Measurements from ENCODE around the gene CD28. TPM values are rescaled to one million over a fixed set of nuclear protein-coding genes. Genes with fewer than 3 reads are reported as not detected.

Gene CD28
- 3.4 TPM for polyA plus RNA-seq (ENCODE audit: insufficient read length)

DNA sequence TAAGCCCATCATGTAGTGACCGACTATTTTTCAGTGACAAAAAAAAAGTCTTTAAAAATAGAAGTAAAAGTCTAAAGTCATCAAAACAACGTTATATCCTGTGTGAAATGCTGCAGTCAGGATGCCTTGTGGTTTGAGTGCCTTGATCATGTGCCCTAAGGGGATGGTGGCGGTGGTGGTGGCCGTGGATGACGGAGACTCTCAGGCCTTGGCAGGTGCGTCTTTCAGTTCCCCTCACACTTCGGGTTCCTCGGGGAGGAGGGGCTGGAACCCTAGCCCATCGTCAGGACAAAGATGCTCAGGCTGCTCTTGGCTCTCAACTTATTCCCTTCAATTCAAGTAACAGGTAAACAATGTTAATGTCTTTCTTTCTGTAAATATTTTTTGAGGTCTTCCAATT is at the start of gene CD28:
Gene CD28 (plus strand): TSS at position 237 of the 400 bp plus-strand sequence. CDS start 58 bp downstream, at position 295.
- DNase-seq (ENCODE audit: low read depth): no peak

DNA sequence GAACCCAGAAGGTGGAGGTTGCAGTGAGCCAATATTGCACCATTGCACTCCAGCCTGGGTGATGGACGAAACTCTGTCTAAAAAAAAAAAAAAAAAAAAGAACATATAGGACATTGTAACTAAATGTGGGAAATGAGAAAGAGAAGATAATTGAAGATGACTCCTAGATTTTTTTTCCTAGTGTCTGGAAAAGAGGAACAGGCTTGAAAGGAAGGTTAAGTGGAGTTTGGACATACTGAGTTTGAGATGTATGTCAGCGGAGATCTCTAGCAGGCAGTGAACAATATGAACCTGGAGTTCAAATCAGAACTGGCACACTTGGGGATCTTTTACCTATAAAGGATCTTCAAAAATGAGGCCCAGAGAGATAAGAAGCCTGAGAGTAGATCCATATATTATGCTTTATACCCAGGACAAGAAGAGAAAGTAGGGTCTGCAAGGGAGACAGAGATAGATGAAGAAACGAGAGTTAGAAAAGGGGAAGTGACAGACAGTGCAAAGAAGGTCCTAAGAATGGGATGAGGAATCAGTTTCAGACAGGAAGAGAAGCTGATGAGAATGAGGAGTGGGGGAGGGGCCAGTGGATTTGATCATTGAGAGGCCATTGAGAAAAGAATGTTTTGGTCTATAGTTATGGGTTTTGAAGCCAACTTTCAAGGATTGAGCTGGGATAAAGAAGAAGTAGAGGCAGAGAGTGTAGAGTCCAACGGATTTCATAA is 46.9 kb upstream of the CD28 start:
- no peak for DNase-seq (ENCODE audit: low read depth)

DNA sequence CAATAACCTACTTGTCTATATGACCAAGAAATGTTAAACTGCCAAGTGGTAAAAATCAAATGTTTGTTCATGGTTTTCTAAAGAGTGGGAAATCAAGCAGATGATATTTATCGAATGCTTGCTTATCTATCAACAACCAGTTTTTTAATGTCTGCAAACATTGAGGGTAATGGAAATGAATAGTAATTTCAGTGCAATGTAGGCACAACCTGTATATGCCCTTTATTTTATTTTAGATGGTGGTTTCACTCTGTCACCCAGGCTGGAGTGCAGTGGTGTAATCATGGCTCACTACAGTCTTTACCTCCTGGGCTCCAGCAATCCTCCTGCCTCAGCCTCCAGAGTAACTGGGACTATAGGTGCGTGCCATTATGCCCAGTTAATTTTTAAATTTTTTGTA is 46.0 kb upstream of the CD28 start:
- no peak for DNase-seq (ENCODE audit: low read depth)

DNA sequence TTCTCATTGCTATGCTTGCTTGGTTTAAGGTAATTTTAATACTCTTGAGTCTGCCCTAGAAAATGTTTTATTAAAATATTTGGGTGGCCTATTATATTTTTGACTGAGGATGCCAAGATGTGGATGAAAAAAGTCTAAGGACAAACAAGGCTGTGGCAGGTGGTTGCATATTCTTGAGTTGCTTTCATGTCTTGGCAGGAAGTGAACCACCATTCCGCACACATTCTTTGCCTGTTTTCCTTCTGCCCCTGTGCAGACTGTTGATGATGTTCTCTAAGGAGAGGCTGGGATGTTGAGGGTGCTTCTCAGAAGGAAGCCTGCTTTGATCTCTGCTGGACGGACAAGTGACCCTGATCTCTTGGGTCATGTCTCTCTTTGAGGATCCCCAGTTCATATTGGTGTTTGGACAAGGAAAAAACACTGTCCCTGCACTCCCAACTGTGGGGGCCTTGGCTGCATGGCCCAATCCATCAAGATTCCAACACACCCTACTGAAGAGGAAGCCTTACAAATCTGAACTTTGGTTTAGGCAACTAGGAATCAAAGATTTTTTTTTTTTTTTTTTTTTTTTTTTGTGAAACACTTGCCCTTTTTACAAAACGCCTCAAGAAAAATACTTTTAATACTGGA is 45.0 kb upstream of the CD28 start:
- DNase-seq (ENCODE audit: low read depth): no peak

DNA sequence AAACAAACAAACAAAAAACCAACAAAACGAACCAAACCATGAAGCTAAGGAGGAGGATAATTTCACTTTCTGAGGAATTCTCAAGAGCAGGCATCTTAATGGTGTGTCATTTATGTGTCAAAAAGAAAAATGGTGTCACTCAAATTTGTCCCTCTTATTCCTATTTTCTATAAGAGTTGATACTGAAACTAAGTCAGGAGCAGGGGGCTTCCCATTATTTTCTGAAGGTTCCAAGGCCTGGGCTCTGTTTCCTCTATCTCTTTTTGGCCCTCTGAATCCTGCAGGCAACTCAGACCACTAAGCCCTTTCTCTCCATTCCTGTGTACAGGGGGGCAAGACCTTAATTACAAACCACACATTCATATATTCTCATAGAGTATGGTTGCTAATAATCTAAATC is 44.0 kb upstream of the CD28 start:
- no peak for DNase-seq (ENCODE audit: low read depth)

DNA sequence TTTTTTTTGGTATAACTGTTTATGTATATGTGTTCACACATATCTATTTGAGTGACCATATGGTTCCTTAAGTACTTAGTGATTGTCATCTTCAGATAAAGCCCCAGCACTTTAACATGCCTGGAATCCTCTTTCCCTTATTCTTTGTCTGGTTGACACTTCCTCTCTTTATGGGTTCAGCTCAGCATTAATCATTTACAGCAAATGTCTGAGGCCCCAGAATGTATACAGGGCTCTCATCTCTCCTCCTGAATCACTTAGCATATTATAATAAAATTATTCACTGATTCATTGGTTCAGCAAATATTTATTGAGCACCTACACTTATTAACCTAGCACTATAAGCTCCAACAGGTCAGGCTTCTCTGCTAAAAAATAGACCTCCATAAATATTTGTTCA is 43.5 kb upstream of the CD28 start:
- no peak for DNase-seq (ENCODE audit: low read depth)

DNA sequence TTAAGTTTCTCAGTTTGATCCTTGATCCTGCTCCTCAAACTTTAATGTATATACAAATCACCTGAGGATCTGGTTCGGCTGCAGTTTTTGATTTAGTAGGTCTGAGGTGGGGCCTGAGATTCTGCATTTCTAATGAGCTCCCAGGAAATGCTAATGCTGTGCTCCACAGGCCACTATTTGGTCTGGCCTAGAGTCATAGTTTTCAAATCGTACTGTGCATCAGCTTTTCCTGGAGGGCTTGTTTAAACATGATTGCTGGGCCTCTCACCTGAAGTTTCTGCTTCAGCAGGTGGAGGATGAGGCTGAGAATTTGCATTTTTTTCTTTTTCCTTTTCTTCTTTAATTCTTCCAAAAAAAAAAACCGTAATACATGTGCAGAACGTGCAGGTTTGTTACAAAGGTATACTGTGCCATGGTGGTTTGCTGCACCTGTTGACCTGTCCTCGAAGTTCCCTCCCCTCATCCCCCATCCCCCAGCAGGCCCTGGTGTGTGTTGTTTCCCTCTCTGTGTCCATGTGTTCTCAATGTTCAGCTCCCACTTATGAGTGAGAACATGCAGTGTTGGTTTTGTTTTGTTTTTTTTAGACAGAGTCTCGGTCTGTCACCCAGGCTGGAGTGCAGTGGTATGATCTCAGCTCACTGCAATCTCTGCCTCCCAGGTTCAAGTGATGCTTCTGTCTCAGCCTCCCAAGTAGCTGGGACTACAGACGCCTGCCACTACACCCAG is 42.2 kb upstream of the CD28 start:
- DNase-seq (ENCODE audit: low read depth): no peak

DNA sequence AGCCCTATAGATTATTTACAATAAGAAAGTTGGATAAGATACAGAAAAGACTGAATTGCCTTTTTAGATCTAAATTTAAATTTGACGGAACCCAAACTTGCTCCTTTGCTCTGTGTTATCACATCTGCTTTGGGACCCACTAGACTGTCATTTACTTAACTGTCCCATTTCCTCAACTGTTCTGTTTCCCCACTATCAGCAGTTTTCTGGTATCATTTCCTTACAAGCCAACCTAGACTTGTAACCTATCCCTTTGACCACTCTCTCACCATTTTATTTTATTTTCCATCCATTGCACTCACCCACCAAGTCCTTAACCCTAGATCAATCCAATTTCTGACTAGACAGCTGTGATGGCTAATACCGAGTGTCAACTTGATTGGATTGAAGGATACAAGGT is 38.6 kb upstream of the CD28 start:
- DNase-seq (ENCODE audit: low read depth): no peak

DNA sequence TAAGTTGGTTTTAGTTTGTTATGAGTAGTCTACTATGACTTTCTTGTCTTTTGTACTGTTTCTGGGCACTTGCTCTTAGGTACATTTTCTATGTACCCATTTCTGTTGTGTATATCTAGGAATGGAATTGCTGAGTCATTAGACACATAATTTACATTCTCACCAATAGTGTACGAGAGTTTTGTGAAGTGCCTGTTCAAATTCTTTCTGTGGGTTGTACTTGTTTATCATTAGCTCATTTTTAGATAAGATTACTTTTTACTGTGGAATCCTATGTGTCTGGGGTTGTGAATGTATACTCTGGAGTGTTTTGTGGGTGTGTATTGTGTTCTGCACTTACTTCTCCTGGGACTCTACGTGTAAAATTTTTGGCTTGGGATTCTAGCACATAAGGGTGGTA is 36.6 kb upstream of the CD28 start:
- no peak for DNase-seq (ENCODE audit: low read depth)

DNA sequence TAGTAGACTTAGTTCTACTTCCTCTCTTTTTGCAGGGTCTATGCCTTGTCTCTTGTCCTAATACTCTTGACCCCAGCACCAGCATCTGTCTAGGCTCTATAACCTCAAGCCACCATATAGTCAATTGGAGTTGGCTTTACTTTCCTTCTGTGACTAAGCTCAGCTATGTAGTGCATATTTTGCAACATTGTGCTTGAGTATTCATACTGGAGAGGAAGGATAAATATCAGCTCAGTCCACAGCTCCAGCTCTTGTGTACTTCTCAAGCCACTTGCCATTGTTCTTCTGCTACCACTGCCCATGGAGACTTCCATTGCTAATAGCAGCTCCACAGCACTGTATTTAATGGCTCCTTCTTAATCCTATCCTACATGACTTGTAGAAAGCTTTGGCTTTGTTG is 35.5 kb upstream of the CD28 start:
- no peak for DNase-seq (ENCODE audit: low read depth)

DNA sequence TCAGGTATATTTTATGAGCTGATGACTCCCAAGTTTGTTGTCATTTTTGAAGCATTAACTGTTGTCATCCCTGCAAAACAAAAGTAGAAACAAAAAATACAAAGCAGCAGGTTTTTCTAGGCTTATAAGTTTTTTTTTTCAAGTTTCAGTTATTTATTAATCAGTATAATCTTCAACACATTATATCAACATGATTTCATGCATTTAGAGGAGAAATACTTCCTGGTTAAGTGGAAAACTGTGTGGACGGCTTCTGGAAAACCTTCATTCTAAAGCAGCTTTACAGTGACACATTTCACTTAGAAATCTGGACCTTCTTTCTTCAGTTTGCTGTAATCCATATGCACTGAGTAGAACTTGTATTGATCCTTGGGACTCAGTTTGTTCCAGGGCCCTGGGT is 34.6 kb upstream of the CD28 start:
- DNase-seq (ENCODE audit: low read depth): no peak

DNA sequence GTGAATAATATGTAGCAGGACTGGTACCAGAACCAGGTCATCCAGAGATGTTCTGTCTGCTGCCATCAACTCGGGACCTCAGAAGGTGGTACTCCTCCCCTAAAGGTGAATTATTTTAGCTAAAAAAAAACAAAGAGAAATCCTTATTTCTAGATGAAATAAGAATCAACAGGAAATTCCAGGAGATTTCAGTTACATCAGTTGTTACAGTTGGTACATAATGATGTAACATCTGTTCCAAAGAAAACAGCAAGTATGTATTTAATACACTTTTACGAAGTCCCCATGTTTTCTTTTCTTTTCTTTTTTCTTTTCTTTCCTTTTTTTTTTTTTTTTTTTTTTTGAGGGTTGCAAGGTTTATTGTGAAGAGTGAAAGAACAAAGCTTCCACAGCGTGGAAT is 33.6 kb upstream of the CD28 start:
- DNase-seq (ENCODE audit: low read depth): no peak

DNA sequence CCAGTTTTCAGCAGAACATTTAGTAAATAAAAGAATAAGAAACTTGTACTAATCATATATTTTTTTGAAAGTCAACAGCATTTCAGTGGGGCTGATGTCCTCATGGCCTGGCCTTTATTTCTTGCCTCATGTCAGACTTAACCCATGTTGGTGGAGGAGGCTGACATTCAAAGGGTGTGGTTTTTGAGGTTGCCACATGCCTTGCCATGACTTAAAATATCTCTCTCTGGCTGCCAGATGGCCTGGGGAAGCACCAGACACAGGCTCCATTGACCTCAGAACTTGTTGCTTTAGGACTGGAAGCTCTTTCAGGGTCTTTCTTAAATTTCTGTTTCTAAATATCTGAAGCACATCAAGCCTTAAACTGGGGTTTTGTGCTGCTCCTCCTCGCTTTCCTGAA is 32.5 kb upstream of the CD28 start:
- no peak for DNase-seq (ENCODE audit: low read depth)

DNA sequence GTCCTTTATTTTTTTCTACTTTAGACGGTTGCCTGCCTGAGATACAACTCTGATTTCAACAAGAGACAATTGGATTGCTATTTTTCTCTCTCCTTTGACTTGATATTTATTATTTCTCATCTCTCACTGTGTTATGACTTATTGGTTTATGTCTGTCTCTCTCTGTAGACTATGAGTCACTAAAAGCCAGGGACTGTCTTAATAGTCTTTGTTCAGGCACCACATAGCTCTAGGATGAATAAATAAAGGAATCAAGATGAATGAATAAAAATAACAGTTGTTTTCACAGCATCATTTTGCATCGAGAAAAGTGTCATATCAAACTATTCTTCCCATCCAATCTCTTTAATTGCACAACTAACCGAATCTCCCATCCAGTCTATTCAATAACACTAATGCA is 31.4 kb upstream of the CD28 start:
- no peak for DNase-seq (ENCODE audit: low read depth)

DNA sequence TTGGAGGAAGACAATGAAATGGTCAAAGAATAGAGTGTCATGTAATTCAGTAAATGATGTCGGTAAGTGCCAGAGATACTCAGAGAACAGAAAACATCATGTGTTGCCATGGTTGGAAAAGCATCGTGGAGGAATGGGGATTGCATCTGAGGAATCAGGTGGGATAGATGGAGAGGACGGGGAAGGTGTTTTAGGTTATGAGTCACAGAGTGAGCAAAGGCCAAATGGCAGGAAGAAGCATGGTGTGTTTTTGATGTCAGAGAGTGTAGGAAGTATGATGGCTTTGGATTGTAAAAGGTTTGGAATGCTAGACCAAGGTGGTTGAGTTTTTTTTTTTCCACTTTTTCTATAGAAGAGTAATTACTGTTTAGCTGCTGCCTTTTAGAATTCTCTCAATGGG is 27.5 kb upstream of the CD28 start:
- no peak for DNase-seq (ENCODE audit: low read depth)

DNA sequence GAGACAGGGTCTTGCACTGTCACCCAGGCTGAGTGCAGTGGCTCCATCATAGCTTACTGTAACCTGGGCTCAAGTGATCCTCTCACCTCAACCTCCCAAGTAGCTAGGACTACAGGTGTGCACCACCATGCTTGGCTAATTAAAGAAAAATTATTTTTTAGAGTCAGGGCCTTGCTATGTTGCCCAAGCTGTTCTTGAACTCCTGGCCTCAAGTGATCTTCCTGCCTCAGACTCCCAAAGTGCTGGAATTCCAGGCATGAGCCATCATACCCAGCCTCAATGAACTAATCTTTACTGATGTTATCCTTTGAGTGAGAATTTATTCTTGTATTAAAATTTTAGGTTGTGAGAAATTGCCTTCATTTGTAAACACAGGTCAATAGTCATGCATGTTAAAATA is 27.0 kb upstream of the CD28 start:
- DNase-seq (ENCODE audit: low read depth): no peak

DNA sequence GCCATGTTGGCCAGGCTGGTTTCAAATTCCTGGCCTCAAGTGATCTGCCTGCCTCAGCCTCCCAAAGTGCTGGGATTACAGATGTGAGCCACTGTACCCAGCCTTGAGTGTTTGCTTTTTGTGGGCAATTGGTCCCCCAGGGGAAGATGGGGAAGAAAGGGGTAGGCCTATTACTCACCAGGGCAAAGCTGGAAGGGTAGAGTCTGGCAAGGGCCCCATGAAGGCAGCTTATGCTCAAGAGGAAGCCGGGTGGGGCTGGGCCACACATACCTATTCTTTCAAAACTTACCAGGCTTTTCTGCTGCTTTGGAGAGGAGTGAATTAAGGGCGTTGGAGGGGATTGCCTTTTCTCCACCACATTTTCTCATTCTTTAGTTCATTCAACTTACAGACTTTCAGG is 24.5 kb upstream of the CD28 start:
- DNase-seq (ENCODE audit: low read depth): no peak

DNA sequence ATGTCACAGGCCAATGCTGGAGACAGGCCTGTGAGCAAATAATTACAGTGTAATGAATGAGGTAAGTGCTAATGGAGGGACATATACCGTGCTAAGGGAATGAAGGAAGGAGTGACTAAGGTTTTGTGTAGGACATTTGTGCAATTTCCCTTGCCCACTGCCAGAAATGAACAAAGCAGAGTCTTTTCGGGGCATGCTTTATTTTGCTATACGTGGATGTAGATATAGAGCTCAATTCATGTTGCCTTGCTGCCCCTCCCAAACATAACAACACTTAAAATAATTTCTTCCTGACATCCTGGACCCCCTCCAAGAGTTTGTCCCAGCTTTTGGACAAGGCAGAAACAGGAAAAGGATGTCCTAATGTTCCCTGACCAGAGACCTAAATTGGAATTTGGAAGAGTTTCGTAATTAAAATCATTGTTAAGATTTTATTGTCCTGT is 23.7 kb upstream of the CD28 start:
- DNase-seq (ENCODE audit: low read depth): no peak

DNA sequence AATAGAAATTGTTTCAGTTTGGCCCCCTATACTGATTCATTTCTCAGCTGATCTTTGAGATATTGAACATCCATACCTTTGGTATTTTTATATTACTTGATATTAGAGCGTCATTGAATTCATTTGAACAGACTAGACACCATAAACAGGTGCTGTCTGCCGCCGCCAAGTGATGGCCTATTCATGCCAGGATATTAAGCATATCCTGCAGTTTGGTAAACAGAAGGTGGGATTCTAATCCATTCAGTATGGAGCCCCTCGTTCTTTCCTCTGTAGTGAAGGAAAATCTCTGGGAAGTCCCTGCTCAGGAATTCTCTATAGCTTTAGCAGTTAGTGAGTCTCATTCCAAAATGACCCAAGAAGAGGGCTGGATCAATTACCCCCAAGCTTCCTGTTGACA is 23.0 kb upstream of the CD28 start:
- no peak for DNase-seq (ENCODE audit: low read depth)

DNA sequence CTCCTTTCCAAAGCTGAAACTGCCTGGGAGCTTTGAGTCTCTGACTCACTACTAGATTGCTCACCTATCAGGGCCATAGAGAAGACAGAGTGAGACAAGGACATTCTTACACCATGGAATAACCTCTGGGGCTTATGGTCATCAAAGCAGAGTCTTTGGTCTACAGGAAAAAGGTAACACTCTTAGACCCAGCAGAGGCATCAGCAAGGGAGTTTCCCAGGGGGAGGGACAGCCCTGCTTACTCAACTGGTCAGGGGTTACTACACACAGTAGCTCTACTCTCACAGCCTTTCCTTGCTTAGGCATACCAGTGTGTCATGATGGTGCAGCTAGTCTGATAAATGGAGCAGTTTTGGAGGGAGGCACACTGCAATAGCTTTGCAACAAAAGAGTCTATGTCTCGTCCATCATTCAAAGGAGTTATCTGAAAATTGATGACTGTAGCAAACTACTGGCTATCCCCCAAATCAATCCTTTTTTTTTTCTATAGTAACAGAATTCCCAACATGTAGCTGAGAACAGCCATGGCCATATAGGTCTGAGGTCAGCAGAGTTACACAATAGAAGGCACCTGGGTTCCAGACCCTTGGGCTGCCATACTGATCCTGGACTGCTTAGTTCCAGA is 22.4 kb upstream of the CD28 start:
- DNase-seq (ENCODE audit: low read depth): no peak

DNA sequence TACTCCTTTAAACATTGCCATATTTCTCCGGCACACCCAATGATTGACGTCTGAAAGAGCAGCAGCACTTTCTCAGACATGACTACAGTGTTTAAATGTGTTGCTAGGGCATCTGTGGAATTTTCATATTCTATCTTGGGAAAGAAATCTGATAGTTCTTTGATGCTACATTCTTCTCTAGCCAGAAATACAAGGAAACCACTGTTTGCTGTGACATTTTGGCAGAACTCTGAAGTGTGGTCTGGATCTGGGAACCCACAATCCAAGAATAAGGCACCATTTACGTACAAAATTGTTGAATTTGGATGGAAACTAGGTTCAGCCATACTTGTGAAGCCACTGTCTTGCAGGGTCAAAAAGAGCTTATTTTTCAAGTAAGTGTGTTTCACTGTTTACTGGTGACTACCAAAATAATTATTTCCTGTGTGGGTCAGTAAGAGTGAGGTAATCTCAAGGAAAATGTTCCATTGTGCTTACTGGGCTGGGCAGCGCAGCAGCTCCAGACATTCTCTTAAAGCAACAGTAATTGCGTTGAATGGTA is 21.3 kb upstream of the CD28 start:
- DNase-seq (ENCODE audit: low read depth): no peak

DNA sequence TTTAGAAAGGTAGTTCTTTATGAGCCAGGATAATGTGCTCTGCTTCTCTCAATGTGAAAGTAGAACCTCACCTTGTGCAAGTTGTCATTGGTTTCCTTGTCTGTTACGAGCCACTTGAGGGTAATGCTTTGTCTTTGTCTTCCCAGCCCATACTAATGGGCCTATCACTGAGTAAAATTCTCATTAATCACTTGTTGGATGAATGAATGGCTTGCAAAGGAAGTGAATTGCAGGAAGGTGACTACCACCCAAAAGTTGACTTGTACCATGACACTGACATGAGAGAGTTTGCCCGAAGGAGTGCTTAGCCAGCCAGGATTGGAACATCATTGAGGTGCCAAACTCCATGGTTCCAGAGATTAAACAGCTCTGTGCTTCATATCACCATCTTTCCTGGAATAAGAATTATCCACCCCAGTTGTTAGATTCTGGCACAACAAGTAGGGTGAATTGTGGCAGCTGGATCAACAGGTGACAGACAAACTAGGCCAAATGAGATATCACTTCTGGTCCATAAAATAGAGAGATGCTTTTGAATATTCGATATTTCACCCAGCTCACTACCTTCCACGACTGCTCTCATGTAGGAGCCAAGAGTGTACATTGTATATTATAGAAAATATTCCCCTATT is 20.5 kb upstream of the CD28 start:
- no peak for DNase-seq (ENCODE audit: low read depth)
